ENCODE measurements around the gene METAP2. TPM values are rescaled to one million over a fixed set of nuclear protein-coding genes. Genes with fewer than 3 reads are reported as not detected.

Gene METAP2
- total RNA-seq, 1 experiment from 2014 or later, result 112 TPM

DNA sequence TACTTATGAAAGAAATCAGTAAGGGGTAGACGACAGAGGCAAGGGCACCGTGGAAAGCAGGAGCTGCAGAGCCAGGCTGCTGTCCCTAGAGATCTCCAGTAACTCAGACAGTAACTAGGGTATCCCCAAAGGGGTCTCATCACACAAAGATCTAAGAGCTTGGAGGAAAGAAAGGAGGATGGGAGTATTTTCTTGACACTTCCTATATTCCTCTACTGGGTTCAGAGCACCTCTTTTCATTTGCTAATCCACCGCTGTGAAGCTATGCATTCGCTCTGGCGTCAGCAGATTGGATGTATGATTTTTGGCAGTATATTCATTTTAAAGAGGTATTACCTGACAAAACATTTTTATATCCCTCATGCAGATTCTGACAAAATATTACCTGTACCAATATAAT is 64.7 kb downstream of the METAP2 start (continued):
- TF ChIP-seq ZNF281 (CRISPR knock-in tag; IDR thresholded peaks at IDR 0.05), result no peak
- TF ChIP-seq, protein P1, sequence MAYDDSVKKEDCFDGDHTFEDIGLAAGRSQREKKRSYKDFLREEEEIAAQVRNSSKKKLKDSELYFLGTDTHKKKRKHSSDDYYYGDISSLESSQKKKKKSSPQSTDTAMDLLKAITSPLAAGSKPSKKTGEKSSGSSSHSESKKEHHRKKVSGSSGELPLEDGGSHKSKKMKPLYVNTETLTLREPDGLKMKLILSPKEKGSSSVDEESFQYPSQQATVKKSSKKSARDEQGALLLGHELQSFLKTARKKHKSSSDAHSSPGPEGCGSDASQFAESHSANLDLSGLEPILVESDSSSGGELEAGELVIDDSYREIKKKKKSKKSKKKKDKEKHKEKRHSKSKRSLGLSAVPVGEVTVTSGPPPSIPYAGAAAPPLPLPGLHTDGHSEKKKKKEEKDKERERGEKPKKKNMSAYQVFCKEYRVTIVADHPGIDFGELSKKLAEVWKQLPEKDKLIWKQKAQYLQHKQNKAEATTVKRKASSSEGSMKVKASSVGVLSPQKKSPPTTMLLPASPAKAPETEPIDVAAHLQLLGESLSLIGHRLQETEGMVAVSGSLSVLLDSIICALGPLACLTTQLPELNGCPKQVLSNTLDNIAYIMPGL (CRISPR knock-in tag; IDR thresholded peaks at IDR 0.05), result no peak

DNA sequence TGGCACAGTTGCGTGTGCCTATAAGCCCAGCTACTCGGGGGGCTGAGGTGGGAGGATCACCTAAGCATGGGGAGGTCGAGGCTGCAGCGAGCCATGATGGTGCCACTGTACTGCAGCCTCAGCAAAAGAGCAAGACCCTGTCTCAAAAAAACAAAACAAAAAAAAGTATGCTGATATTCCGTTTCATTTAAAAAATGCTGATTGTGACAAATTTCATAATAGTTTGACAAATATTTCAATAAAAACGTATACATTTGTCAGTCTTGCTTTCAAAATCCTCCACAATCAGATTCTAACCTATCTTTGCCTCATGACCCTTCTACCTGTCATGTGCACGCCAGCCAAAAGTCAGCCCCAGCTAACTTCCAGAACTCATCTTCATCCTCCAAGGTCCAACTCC is 67.5 kb downstream of the METAP2 start:
- Mint-ChIP-seq H3K9me3 (no peaks in the 10 kb centered on the region), H3K27me3 (ENCODE audit: low read depth) (no peaks in the 10 kb centered on the region), H3K27ac (no peak overlapping the region), H3K36me3 (peaks cover 3% of the 10 kb centered on the region), H3K4me1 (peaks cover 69% of the 10 kb centered on the region), H3K4me3 (no peak overlapping the region)
- TF ChIP-seq USF2 (CRISPR knock-in tag; IDR thresholded peaks at IDR 0.05) (no peak), ZNF423 (CRISPR knock-in tag; IDR thresholded peaks at IDR 0.05) (no peak), RORB (CRISPR knock-in tag; IDR thresholded peaks at IDR 0.05) (no peak), PREB (CRISPR knock-in tag; IDR thresholded peaks at IDR 0.05; ENCODE audit: borderline replicate concordance) (no peak), E2F4 (CRISPR knock-in tag; IDR thresholded peaks at IDR 0.05; ENCODE audit: borderline replicate concordance, low read depth) (no peak), HMGA2 (CRISPR knock-in tag; IDR thresholded peaks at IDR 0.05) (no peak), MAX (CRISPR knock-in tag; IDR thresholded peaks at IDR 0.05) (no peak), ZNF532 (CRISPR knock-in tag; IDR thresholded peaks at IDR 0.05; ENCODE audit: borderline replicate concordance) (no peak), NR2C2 (CRISPR knock-in tag; IDR thresholded peaks at IDR 0.05) (no peak), IRF1 (CRISPR knock-in tag; IDR thresholded peaks at IDR 0.05) (no peak), ETV6 (CRISPR knock-in tag; IDR thresholded peaks at IDR 0.05) (no peak), NFE2L1 (CRISPR knock-in tag; IDR thresholded peaks at IDR 0.05) (no peak)
- TF ChIP-seq, protein P2, sequence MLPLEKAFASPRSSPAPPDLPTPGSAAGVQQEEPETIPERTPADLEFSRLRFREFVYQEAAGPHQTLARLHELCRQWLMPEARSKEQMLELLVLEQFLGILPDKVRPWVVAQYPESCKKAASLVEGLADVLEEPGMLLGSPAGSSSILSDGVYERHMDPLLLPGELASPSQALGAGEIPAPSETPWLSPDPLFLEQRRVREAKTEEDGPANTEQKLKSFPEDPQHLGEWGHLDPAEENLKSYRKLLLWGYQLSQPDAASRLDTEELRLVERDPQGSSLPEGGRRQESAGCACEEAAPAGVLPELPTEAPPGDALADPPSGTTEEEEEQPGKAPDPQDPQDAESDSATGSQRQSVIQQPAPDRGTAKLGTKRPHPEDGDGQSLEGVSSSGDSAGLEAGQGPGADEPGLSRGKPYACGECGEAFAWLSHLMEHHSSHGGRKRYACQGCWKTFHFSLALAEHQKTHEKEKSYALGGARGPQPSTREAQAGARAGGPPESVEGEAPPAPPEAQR (CRISPR knock-in tag; IDR thresholded peaks at IDR 0.05), result no peak
- POLR2A ChIA-PET, result interaction anchor here (0.6 kb wide), 1 partner anchor 95 kb away, joined by 3 read pairs; no protein-coding TSS in a partner anchor
- ATAC-seq (no peak), DNase-seq (ENCODE audit: low spot score) (no peak)
- CTCF ChIA-PET, result no interaction called here

Measured in WTC11 (cell line).